Measurements from ENCODE around the gene PPP1R15A. TPM values are rescaled to one million over a fixed set of nuclear protein-coding genes. Genes with fewer than 3 reads are reported as not detected.
"Not testable (repeated sequence)": the region's sequence is repeated elsewhere in the genome, so short reads cannot be mapped to it uniquely, and the experiment has no call there.

PPP1R15A gene
- total RNA-seq, 1 experiment from 2014 or later, result 83.3 TPM

GRCh38 chr19:48915757-48916156, 43.5 kb downstream of the PPP1R15A start:
- Histone ChIP-seq H3K9me3 (no peaks in the 10 kb centered on the region), H3K4me3 (ENCODE audit: low read depth, low read length) (no peak overlapping the region), H3K27me3 (replicated peaks; ENCODE audit: control insufficient read depth, insufficient read depth, low read length) (no peaks in the 10 kb centered on the region), H3K36me3 (ENCODE audit: control insufficient read depth, insufficient read depth, low read length) (peaks cover 10% of the 10 kb centered on the region), H3K4me1 (no peaks in the 10 kb centered on the region)
- intact Hi-C loops (cut with micrococcal nuclease; ENCODE audit: unreplicated experiment), result no loop called here
- H3K4me1 Mint-ChIP-seq (ENCODE audit: low read depth, unreplicated experiment), result no peaks in the 10 kb centered on the region
- CTCF ChIA-PET, result no interaction called here
- no peaks in the 10 kb centered on the region for H3K27me3 Mint-ChIP-seq (ENCODE audit: insufficient read depth, unreplicated experiment)
- no peak overlapping the region for H3K4me3 Mint-ChIP-seq (ENCODE audit: unreplicated experiment)
- H3K36me3 Mint-ChIP-seq (ENCODE audit: insufficient read depth, unreplicated experiment), result peaks cover 34% of the 10 kb centered on the region
- H3K9me3 Mint-ChIP-seq (ENCODE audit: unreplicated experiment), result no peaks in the 10 kb centered on the region
- TF ChIP-seq CTCF (IDR thresholded peaks at IDR 0.05; ENCODE audit: insufficient read depth in 1 of 2, low read depth in 1 of 2, low read length in 1 of 2, severe bottlenecking in 1 of 2, unreplicated experiment in 1 of 2), result no peak
- no TSS peak for BruUV-seq (replicated peaks)
- DNase-seq, result no peak
- POLR2A ChIA-PET, result interaction anchor here (0.6 kb wide), 1 partner anchor 212 kb away, joined by 5 read pairs; no protein-coding TSS in a partner anchor
- no peak overlapping the region for H3K27ac Mint-ChIP-seq (ENCODE audit: unreplicated experiment)

DNA sequence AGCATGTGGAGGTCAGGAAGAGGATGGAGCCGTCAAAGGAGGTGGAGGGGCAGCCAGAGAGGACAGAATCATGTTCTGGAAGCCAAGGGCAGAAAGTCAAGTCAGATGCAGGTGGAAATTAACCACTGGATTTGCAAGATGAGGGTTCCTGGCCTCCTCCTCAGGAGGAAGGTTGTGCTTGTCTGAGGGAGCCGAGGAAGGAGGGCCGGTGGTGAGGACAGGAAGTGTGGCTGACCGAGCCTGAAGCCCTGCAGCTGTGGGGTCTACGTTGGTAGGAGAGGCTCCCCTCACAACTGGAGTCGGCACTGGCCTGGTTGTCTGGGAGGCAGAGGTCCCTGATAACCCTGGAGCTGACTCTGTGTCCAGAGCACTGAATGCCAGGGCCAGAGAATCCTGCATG, 45.9 kb downstream of the PPP1R15A start:
- Mint-ChIP-seq H3K27ac (ENCODE audit: unreplicated experiment) (no peak overlapping the region), H3K4me3 (ENCODE audit: unreplicated experiment) (no peak overlapping the region), H3K4me1 (ENCODE audit: low read depth, unreplicated experiment) (no peaks in the 10 kb centered on the region), H3K9me3 (ENCODE audit: unreplicated experiment) (no peaks in the 10 kb centered on the region), H3K27me3 (ENCODE audit: insufficient read depth, unreplicated experiment) (no peaks in the 10 kb centered on the region), H3K36me3 (ENCODE audit: insufficient read depth, unreplicated experiment) (peaks cover 30% of the 10 kb centered on the region)
- Histone ChIP-seq H3K4me1 (no peaks in the 10 kb centered on the region), H3K4me3 (ENCODE audit: low read depth, low read length) (no peak overlapping the region), H3K36me3 (ENCODE audit: control insufficient read depth, insufficient read depth, low read length) (peaks cover 8% of the 10 kb centered on the region), H3K27me3 (replicated peaks; ENCODE audit: control insufficient read depth, insufficient read depth, low read length) (no peaks in the 10 kb centered on the region), H3K9me3 (no peaks in the 10 kb centered on the region)
- intact Hi-C loops (cut with micrococcal nuclease; ENCODE audit: unreplicated experiment), result no loop called here
- CTCF ChIA-PET, result interaction anchor here (1.1 kb wide), 1 partner anchor 18 kb away, joined by 3 read pairs; the partner anchor contains the start of gene NUCB1
- POLR2A ChIA-PET, result interaction anchor here (0.7 to 1.1 kb wide), 3 partner anchors 15 to 46 kb away, joined by 3 to 9 read pairs (median 5); partner anchors contain the start of gene DHDH
- no TSS peak for BruUV-seq (replicated peaks)
- no peak for DNase-seq
- TF ChIP-seq CTCF (IDR thresholded peaks at IDR 0.05; ENCODE audit: insufficient read depth in 1 of 2, low read depth in 1 of 2, low read length in 1 of 2, severe bottlenecking in 1 of 2, unreplicated experiment in 1 of 2), result no peak

DNA sequence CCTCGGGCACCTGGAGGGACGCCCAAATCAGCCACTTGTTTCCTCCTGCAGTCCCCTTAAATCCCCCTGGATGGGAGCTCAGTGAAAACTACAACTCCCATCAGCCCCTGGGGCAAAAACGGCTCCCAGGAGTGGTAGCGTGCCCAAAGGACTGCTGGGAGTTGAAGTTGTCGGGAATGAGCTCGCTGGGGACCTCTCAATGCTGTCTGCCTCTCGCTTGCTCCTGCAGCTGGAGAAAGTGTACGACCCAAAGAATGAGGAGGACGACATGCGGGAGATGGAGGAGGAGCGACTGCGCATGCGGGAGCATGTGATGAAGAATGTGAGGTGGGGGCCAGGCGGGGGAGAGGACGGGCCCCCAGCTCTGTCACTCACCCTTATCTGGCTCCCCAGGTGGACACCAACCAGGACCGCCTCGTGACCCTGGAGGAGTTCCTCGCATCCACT, 46.6 kb downstream of the PPP1R15A start:
- CTCF ChIA-PET, result interaction anchor here (1.0 to 1.1 kb wide), 4 partner anchors 14 to 74 kb away, joined by 3 to 5 read pairs (median 3); partner anchors contain the start of genes DHDH and NUCB1
- intact Hi-C loops (cut with micrococcal nuclease; ENCODE audit: unreplicated experiment), result no loop called here

DNA sequence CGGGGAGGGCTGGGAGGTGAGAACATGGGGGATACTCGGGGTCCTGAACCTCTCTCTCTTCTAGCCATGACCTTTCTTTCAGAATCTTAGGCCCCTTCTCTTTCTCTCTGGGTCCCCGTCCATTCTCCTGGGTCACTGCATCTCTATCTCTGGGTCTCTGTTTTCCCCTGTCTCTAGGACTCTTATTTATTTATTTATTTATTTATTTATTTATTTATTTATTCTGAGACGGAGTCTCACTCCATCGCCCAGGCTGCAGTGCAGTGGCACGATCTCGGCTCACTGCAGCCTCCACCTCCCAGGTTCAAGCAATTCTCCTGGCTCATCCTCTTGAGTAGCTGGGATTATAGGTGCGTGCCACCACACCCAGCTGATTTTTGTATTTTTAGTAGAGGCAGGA, 47.0 kb downstream of the PPP1R15A start:
- DNase-seq; H3K4me1 Mint-ChIP-seq (ENCODE audit: low read depth, unreplicated experiment); H3K36me3 ChIP-seq (ENCODE audit: control insufficient read depth, insufficient read depth, low read length); H3K27me3 ChIP-seq (replicated peaks; ENCODE audit: control insufficient read depth, insufficient read depth, low read length); BruUV-seq (replicated peaks); H3K9me3 Mint-ChIP-seq (ENCODE audit: unreplicated experiment); H3K27me3 Mint-ChIP-seq (ENCODE audit: insufficient read depth, unreplicated experiment); H3K4me3 Mint-ChIP-seq (ENCODE audit: unreplicated experiment); intact Hi-C loops (cut with micrococcal nuclease; ENCODE audit: unreplicated experiment); H3K4me3 ChIP-seq (ENCODE audit: low read depth, low read length); H3K9me3 ChIP-seq; H3K4me1 ChIP-seq: not testable (repeated sequence)
- Mint-ChIP-seq H3K36me3 (ENCODE audit: insufficient read depth, unreplicated experiment) (peaks cover 25% of the 10 kb centered on the region), H3K27ac (ENCODE audit: unreplicated experiment) (peak overlapping the region; percentile 14)
- CTCF ChIA-PET, result interaction anchor here (1.0 to 1.1 kb wide), 4 partner anchors 14 to 75 kb away, joined by 3 to 5 read pairs (median 3); partner anchors contain the start of genes DHDH and NUCB1
- POLR2A ChIA-PET, result interaction anchor here (0.5 to 1.1 kb wide), 5 partner anchors 43 to 175 kb away, joined by 4 to 9 read pairs (median 5); no protein-coding TSS in a partner anchor

More for the DNA sequence above, 46.6 kb downstream of the PPP1R15A start:
- no peak for TF ChIP-seq CTCF (IDR thresholded peaks at IDR 0.05; ENCODE audit: insufficient read depth in 1 of 2, low read depth in 1 of 2, low read length in 1 of 2, severe bottlenecking in 1 of 2, unreplicated experiment in 1 of 2)
- no peaks in the 10 kb centered on the region for H3K27me3 Mint-ChIP-seq (ENCODE audit: insufficient read depth, unreplicated experiment)
- H3K4me1 Mint-ChIP-seq (ENCODE audit: low read depth, unreplicated experiment), result no peaks in the 10 kb centered on the region
- H3K27ac Mint-ChIP-seq (ENCODE audit: unreplicated experiment), result peak overlapping the region; percentile 14
- Histone ChIP-seq H3K4me3 (ENCODE audit: low read depth, low read length) (no peak overlapping the region), H3K9me3 (no peaks in the 10 kb centered on the region), H3K4me1 (no peaks in the 10 kb centered on the region), H3K36me3 (ENCODE audit: control insufficient read depth, insufficient read depth, low read length) (peaks cover 3% of the 10 kb centered on the region), H3K27me3 (replicated peaks; ENCODE audit: control insufficient read depth, insufficient read depth, low read length) (no peaks in the 10 kb centered on the region)
- BruUV-seq (replicated peaks), result no TSS peak
- no peak overlapping the region for H3K4me3 Mint-ChIP-seq (ENCODE audit: unreplicated experiment)
- DNase-seq, result peak; percentile 62 to 64
- H3K9me3 Mint-ChIP-seq (ENCODE audit: unreplicated experiment), result no peaks in the 10 kb centered on the region
- POLR2A ChIA-PET, result interaction anchor here (0.5 to 1.1 kb wide), 5 partner anchors 15 to 158 kb away, joined by 3 to 9 read pairs (median 5); partner anchors contain the start of gene DHDH
- H3K36me3 Mint-ChIP-seq (ENCODE audit: insufficient read depth, unreplicated experiment), result peaks cover 29% of the 10 kb centered on the region

Data from Caco-2 (cell line).